ENCODE results near the gene KIF6.

Gene KIF6

GRCh38 chr6:39714802-39715201 is 10.4 kb downstream of the KIF6 start:
- Histone ChIP-seq H3K9me2 (replicated peaks; ENCODE audit: insufficient read depth, low read length) (no peaks in the 10 kb centered on the region), H3K4me3 (ENCODE audit: low read length) (no peak overlapping the region), H3K36me3 (replicated peaks; ENCODE audit: insufficient read depth, low read length) (no peaks in the 10 kb centered on the region), H3K4me1 (ENCODE audit: low read length) (no peaks in the 10 kb centered on the region), H3K27me3 (replicated peaks; ENCODE audit: insufficient read depth, low read length) (no peaks in the 10 kb centered on the region), H3K4me2 (ENCODE audit: low read depth, low read length) (no peak overlapping the region), H3K27ac (ENCODE audit: low read length) (no peak overlapping the region), H3K9ac (ENCODE audit: low read length) (no peak overlapping the region), H3F3A (ENCODE audit: insufficient read depth, low read length) (no peaks in the 10 kb centered on the region), H4K20me1 (ENCODE audit: insufficient read depth, low read length) (no peaks in the 10 kb centered on the region), H3K9me3 (replicated peaks; ENCODE audit: insufficient read depth, low read length) (no peaks in the 10 kb centered on the region), H2AFZ (ENCODE audit: low read length) (no peak overlapping the region), H3K79me2 (ENCODE audit: low read length) (no peaks in the 10 kb centered on the region)
- no peak for DNase-seq
- TF ChIP-seq EZH2phosphoT487 (IDR thresholded peaks at IDR 0.05; ENCODE audit: low read length) (no peak), CTCF (IDR thresholded peaks at IDR 0.05; ENCODE audit: low read length) (no peak), EZH2 (optimal IDR thresholded peaks at IDR 0.05; ENCODE audit: low read depth, low read length) (no peak)

GRCh38 chr6:39707962-39708683 is 17.1 kb downstream of the KIF6 start:
- no peak overlapping the region for H3K9ac ChIP-seq (ENCODE audit: low read length)
- H3K27ac ChIP-seq (ENCODE audit: low read length) = no peak overlapping the region
- no peaks in the 10 kb centered on the region for H3K9me2 ChIP-seq (replicated peaks; ENCODE audit: insufficient read depth, low read length)
- H3K4me1 ChIP-seq (ENCODE audit: low read length) = no peaks in the 10 kb centered on the region
- no peaks in the 10 kb centered on the region for H3F3A ChIP-seq (ENCODE audit: insufficient read depth, low read length)
- no peak for DNase-seq
- no peaks in the 10 kb centered on the region for H3K27me3 ChIP-seq (replicated peaks; ENCODE audit: insufficient read depth, low read length)
- H3K79me2 ChIP-seq (ENCODE audit: low read length) = no peaks in the 10 kb centered on the region
- H4K20me1 ChIP-seq (ENCODE audit: insufficient read depth, low read length) = no peaks in the 10 kb centered on the region
- H3K4me3 ChIP-seq (ENCODE audit: low read length) = no peak overlapping the region
- TF ChIP-seq CTCF (IDR thresholded peaks at IDR 0.05; ENCODE audit: low read length) (no peak), EZH2 (optimal IDR thresholded peaks at IDR 0.05; ENCODE audit: low read depth, low read length) (no peak), EZH2phosphoT487 (IDR thresholded peaks at IDR 0.05; ENCODE audit: low read length) (no peak)
- no peaks in the 10 kb centered on the region for H3K36me3 ChIP-seq (replicated peaks; ENCODE audit: insufficient read depth, low read length)
- no peaks in the 10 kb centered on the region for H3K9me3 ChIP-seq (replicated peaks; ENCODE audit: insufficient read depth, low read length)
- H2AFZ ChIP-seq (ENCODE audit: low read length) = no peak overlapping the region
- H3K4me2 ChIP-seq (ENCODE audit: low read depth, low read length) = no peak overlapping the region

- no peak overlapping the region for H3K4me2 ChIP-seq (ENCODE audit: low read depth, low read length)
- H3K27me3 ChIP-seq (replicated peaks; ENCODE audit: insufficient read depth, low read length) = no peaks in the 10 kb centered on the region
- H3K9me2 ChIP-seq (replicated peaks; ENCODE audit: insufficient read depth, low read length) = no peaks in the 10 kb centered on the region
- H2AFZ ChIP-seq (ENCODE audit: low read length) = no peak overlapping the region
- no peaks in the 10 kb centered on the region for H3K4me1 ChIP-seq (ENCODE audit: low read length)
- no peak for DNase-seq
- no peak overlapping the region for H3K9ac ChIP-seq (ENCODE audit: low read length)
- no peaks in the 10 kb centered on the region for H4K20me1 ChIP-seq (ENCODE audit: insufficient read depth, low read length)
- H3F3A ChIP-seq (ENCODE audit: insufficient read depth, low read length) = no peaks in the 10 kb centered on the region
- H3K36me3 ChIP-seq (replicated peaks; ENCODE audit: insufficient read depth, low read length) = no peaks in the 10 kb centered on the region
- no peaks in the 10 kb centered on the region for H3K79me2 ChIP-seq (ENCODE audit: low read length)
- H3K4me3 ChIP-seq (ENCODE audit: low read length) = no peak overlapping the region
- H3K27ac ChIP-seq (ENCODE audit: low read length) = no peak overlapping the region
- H3K9me3 ChIP-seq (replicated peaks; ENCODE audit: insufficient read depth, low read length) = no peaks in the 10 kb centered on the region
- no peak for TF ChIP-seq EZH2phosphoT487 (IDR thresholded peaks at IDR 0.05; ENCODE audit: low read length)
- no peak for TF ChIP-seq CTCF (IDR thresholded peaks at IDR 0.05; ENCODE audit: low read length)
- TF ChIP-seq EZH2 (optimal IDR thresholded peaks at IDR 0.05; ENCODE audit: low read depth, low read length) = no peak
These were observed 18.3 kb downstream of the KIF6 start for GRCh38 chr6:39706819-39707335.
